Kidney (tissue), 14 donors: ENCODE results near the gene AFAP1L2. TPM values are rescaled to one million over a fixed set of nuclear protein-coding genes. Genes with fewer than 3 reads are reported as not detected.
A peak's percentile ranks its signal among the peaks of the same experiment; 100 is the strongest.

Experiments used
- DNase-seq, 5 donors: peaks; one replicate each; pipeline ENCODE4 v3.0.0-alpha.2; 2013 to 2020
- FAIRE-seq: peaks from 2 replicates; lab custom pipeline; 2012; peaks lifted over from hg19 to GRCh38; lab: Jason Lieb, UNC
- H3K27ac ChIP-seq, 2 donors: one replicate each; pipeline ENCODE4 v1.7.0; 2013; ENCODE audit warnings: low read depth in 2 of 2, low read length in 2 of 2, inconsistent platforms in 1 of 2
- H3K27me3 ChIP-seq: one replicate; pipeline ENCODE4 v1.7.1; 2013; ENCODE audit warnings: low read length, inconsistent platforms; ENCODE audit not compliant: control insufficient read depth, insufficient read depth
- H3K36me3 ChIP-seq, 3 donors: one replicate each; pipeline versions ENCODE4 v1.7.0 to v1.7.1; 2013; ENCODE audit warnings: low read length in 3 of 3, control low read depth in 1 of 3, inconsistent platforms in 1 of 3; ENCODE audit not compliant: insufficient read depth in 3 of 3, control insufficient read depth in 2 of 3
- H3K4me1 ChIP-seq, 3 donors: one replicate each; pipeline versions ENCODE4 v1.7.0 to v1.7.1; 2013; ENCODE audit warnings: low read length in 3 of 3, inconsistent platforms in 1 of 3, low read depth in 1 of 3; ENCODE audit not compliant: control insufficient read depth in 2 of 3, insufficient read depth in 2 of 3
- H3K4me3 ChIP-seq, 3 donors: one replicate each; pipeline versions ENCODE4 v1.7.0 to v1.8.1; 2013; ENCODE audit warnings: low read length in 3 of 3, control low read depth in 1 of 3, inconsistent platforms in 1 of 3
- H3K9ac ChIP-seq, 3 donors: one replicate each; pipeline versions ENCODE4 v1.7.0 to v1.7.1; 2013; ENCODE audit warnings: low read length in 3 of 3, control low read depth in 1 of 3, inconsistent platforms in 1 of 3
- H3K9me3 ChIP-seq, 3 donors: one replicate each; pipeline versions ENCODE4 v1.7.0 to v1.7.1; 2013; ENCODE audit warnings: low read length in 3 of 3, control low read depth in 1 of 3, inconsistent platforms in 1 of 3; ENCODE audit not compliant: control insufficient read depth in 2 of 3, insufficient read depth in 1 of 3
- CTCF ChIP-seq: IDR thresholded peaks from 3 replicates; pipeline ENCODE4 v1.5.1; 2012; ENCODE audit warnings: mild to moderate bottlenecking, moderate library complexity, borderline replicate concordance; ENCODE audit not compliant: insufficient read depth; ENCODE audit errors: extremely low read depth
- intact Hi-C: fragments of 100-400 bp; cut with DNase I; formaldehyde crosslinking; loops from one replicate; pipeline ENCODE4 v1.11.1; 2022
- polyA plus RNA-seq: library from polyadenylated mRNA; stranded (reverse); fragments of 350-450 nt; fragmentation: Illumina TruSeq; extraction: RNeasy Lipid Tissue Mini Kit (QIAGEN cat#74804); gene quantifications from one replicate; pipeline ENCODE4 v1.2.3, GENCODE V29; 2014; ENCODE audit warnings: low read depth, low replicate concordance; ENCODE audit not compliant: insufficient read depth
- total RNA-seq: library from RNA; stranded (reverse); fragmentation: NEBNext Ultra II Directional; extraction: Animal tissue kit (Norgen Biotek cat#: 25700); gene quantifications from one replicate; pipeline ENCODE4 v1.2.1, GENCODE V29; 2021
- donor health status: control.
- donor health status: control.
- donor health status: control.
- donor health status: control.
- donor health status: control.
- donor health status: DM: yes; HTN: yes; CAD: no.
- donor health status: Normal renal cell carcinoma (clear cell type).

AFAP1L2 gene
- total and polyA plus RNA-seq, 2 donors from 2014 or later: 19.8 to 24.0 TPM

GRCh38 chr10:114388275-114388674 is 16.0 kb downstream of the AFAP1L2 start:
- Histone ChIP-seq H3K9me3 (no peaks in the 10 kb centered on the region), H3K27ac (peak overlapping the region in 1 of 2 donors; percentile 14), H3K36me3 (no peaks in the 10 kb centered on the region), H3K9ac (no peak overlapping the region), H3K4me3 (no peak overlapping the region), H3K27me3 (no peaks in the 10 kb centered on the region), H3K4me1 (peaks cover 0 to 25% (median 23%) of the 10 kb centered on the region in 3 donors)
- TF ChIP-seq CTCF: no peak
- no peak for DNase-seq
- intact Hi-C loops: no loop called here
- no peak for FAIRE-seq

- FAIRE-seq (no peak), DNase-seq (no peak)
- Histone ChIP-seq H3K9me3 (no peaks in the 10 kb centered on the region), H3K4me3 (no peak overlapping the region), H3K36me3 (no peaks in the 10 kb centered on the region), H3K9ac (no peak overlapping the region), H3K27ac (peak overlapping the region in 1 of 2 donors; percentile 14), H3K4me1 (peaks cover 0 to 20% (median 20%) of the 10 kb centered on the region in 3 donors), H3K27me3 (no peaks in the 10 kb centered on the region)
- intact Hi-C loops: no loop called here
- TF ChIP-seq CTCF: no peak
Measured at GRCh38 chr10:114387784-114388183, 16.5 kb downstream of the AFAP1L2 start.

- Histone ChIP-seq H3K4me3 (no peak overlapping the region), H3K27ac (no peak overlapping the region), H3K4me1 (peaks cover 0 to 16% (median 13%) of the 10 kb centered on the region in 3 donors), H3K9me3 (no peaks in the 10 kb centered on the region), H3K36me3 (no peaks in the 10 kb centered on the region), H3K27me3 (no peaks in the 10 kb centered on the region), H3K9ac (no peak overlapping the region)
- intact Hi-C loops: no loop called here
- TF ChIP-seq CTCF: no peak
- FAIRE-seq (no peak), DNase-seq (no peak)
Measured at GRCh38 chr10:114386452-114386851, 17.9 kb downstream of the AFAP1L2 start.

- H3K27ac ChIP-seq: no peak overlapping the region
- no peaks in the 10 kb centered on the region for H3K36me3 ChIP-seq
- no peaks in the 10 kb centered on the region for H3K9me3 ChIP-seq
- TF ChIP-seq CTCF: no peak
- H3K4me3 ChIP-seq: no peak overlapping the region
- FAIRE-seq (no peak), DNase-seq (no peak)
- H3K4me1 ChIP-seq: peaks cover 0 to 15% (median 13%) of the 10 kb centered on the region in 3 donors
- no peak overlapping the region for H3K9ac ChIP-seq
- no peaks in the 10 kb centered on the region for H3K27me3 ChIP-seq
- intact Hi-C loops: no loop called here
Measured at GRCh38 chr10:114385557-114385956, 18.7 kb downstream of the AFAP1L2 start.
